Skeletal muscle satellite cell (primary cell): ENCODE measurements around the gene CUL3.

Experiments
- H3K27me3 ChIP-seq: 2 replicates; pipeline ENCODE4 v1.7.0; 2013; ENCODE audit warnings: low read length; ENCODE audit not compliant: control insufficient read depth, insufficient read depth
- H3K36me3 ChIP-seq: 2 replicates; pipeline ENCODE4 v1.7.0; 2013; ENCODE audit warnings: mild to moderate bottlenecking, control low read depth, low read length; ENCODE audit not compliant: insufficient read depth
- H3K4me1 ChIP-seq: 2 replicates; pipeline ENCODE4 v1.7.0; 2013; ENCODE audit warnings: low read length; ENCODE audit not compliant: control insufficient read depth, insufficient read depth
- H3K4me2 ChIP-seq: 2 replicates; pipeline ENCODE4 v1.7.0; 2013; ENCODE audit warnings: mild to moderate bottlenecking, low read length
- H3K4me3 ChIP-seq: 2 replicates; pipeline ENCODE4 v1.7.0; 2013; ENCODE audit warnings: low read length
- H3K9ac ChIP-seq: 2 replicates; pipeline ENCODE4 v1.7.0; 2013; ENCODE audit warnings: mild to moderate bottlenecking, low read depth, low read length, moderate library complexity
- H3K9me3 ChIP-seq: replicated peaks from 2 replicates; pipeline ENCODE4 v1.7.0; 2013; ENCODE audit warnings: mild to moderate bottlenecking, control low read depth, low read length

The CUL3 gene

GRCh38 chr2:224461391-224461790 lies 123.8 kb downstream of the CUL3 start:
- Histone ChIP-seq H3K4me2 (no peak overlapping the region), H3K27me3 (no peaks in the 10 kb centered on the region), H3K36me3 (no peaks in the 10 kb centered on the region), H3K9ac (no peak overlapping the region), H3K4me1 (no peaks in the 10 kb centered on the region), H3K4me3 (no peak overlapping the region), H3K9me3 (no peaks in the 10 kb centered on the region)

DNA sequence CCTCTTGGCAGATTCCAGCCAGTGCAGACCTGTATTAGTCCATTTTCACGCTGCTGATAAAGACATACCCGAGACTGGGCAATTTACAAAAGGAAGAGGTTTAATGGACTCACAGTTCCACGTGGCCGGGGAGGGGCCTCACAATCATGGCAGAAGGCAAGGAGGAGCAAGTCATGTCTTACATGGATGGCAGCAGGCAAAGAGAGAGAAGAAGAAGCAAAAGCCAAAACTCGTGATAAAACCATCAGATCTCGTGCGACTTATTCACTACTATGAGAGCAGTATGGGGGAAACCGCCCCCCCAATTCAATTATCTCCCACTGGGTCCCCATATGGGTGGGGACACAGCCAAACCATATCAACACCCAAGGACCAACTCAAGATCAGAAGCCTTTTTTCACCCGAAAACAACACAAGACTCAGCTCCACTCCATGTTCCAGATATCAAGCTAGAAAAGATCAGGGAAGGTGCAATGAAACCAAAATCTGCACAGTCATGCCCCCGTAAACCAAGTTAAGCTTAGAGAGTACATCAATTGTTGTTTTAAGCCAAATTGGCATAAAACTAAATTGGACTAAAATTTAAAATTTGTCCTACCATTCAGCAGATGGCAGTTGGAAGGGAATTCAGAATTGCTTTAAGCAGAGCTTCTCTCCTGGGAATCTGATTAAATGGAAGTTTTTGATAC lies 127.6 kb downstream of the CUL3 start:
- no peaks in the 10 kb centered on the region for H3K27me3 ChIP-seq
- no peak overlapping the region for H3K4me3 ChIP-seq
- H3K9ac ChIP-seq: no peak overlapping the region
- H3K4me2 ChIP-seq: no peak overlapping the region
- no peaks in the 10 kb centered on the region for H3K36me3 ChIP-seq
- H3K4me1 ChIP-seq: no peaks in the 10 kb centered on the region
- no peaks in the 10 kb centered on the region for H3K9me3 ChIP-seq

- Histone ChIP-seq H3K4me2 (no peak overlapping the region), H3K9me3 (no peaks in the 10 kb centered on the region), H3K4me1 (no peaks in the 10 kb centered on the region), H3K9ac (no peak overlapping the region), H3K36me3 (no peaks in the 10 kb centered on the region), H3K4me3 (no peak overlapping the region), H3K27me3 (no peaks in the 10 kb centered on the region)
Observed at GRCh38 chr2:224453892-224454291, 131.3 kb downstream of the CUL3 start.

- H3K9ac ChIP-seq: no peak overlapping the region
- no peak overlapping the region for H3K4me3 ChIP-seq
- no peaks in the 10 kb centered on the region for H3K36me3 ChIP-seq
- H3K4me2 ChIP-seq: no peak overlapping the region
- H3K9me3 ChIP-seq: no peaks in the 10 kb centered on the region
- H3K4me1 ChIP-seq: no peaks in the 10 kb centered on the region
- H3K27me3 ChIP-seq: no peaks in the 10 kb centered on the region
Observed at GRCh38 chr2:224449212-224450147, 135.7 kb downstream of the CUL3 start.

DNA sequence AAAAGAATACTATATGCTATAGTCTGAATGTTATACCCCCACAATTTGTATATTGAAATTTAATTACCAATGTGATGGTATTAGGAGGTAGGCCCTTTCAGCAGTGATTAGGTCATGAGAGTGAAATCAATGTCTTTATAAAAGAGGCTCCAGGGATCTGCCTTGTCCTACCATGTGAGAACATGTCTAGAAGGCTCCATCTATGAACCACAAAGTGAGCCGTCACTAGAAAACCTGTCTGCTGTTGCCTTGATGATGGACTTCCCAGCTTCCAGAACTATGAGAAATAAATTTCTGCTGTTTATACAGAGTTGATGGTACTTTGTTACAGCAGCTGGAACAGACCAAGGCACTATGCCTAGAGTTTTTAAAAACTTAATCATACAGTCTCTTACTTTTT lies 136.9 kb downstream of the CUL3 start:
- Histone ChIP-seq H3K4me1 (no peaks in the 10 kb centered on the region), H3K36me3 (no peaks in the 10 kb centered on the region), H3K9me3 (no peaks in the 10 kb centered on the region), H3K27me3 (no peaks in the 10 kb centered on the region), H3K9ac (no peak overlapping the region), H3K4me3 (no peak overlapping the region), H3K4me2 (no peak overlapping the region)

DNA sequence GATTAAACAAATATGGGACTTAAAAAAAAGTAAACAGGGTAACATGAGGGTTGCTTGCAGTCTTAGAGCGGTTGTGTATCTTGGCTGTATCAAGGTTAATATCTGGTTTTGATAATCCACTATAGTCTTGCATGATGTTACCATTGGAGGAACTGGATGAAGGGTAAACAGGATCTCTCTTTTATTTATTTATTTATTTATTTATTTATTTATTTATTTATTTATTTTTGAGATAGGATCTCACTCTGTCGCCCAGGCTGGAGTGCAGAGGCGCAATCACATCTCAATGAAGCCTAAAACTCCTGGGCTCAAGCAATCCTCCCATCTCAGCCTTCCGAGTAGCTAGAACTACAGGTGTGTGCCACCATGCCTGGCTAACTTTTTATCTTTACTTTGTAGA lies 140.4 kb downstream of the CUL3 start:
- no peaks in the 10 kb centered on the region for H3K9me3 ChIP-seq
- no peaks in the 10 kb centered on the region for H3K36me3 ChIP-seq
- H3K4me3 ChIP-seq: no peak overlapping the region
- no peak overlapping the region for H3K4me2 ChIP-seq
- H3K4me1 ChIP-seq: no peaks in the 10 kb centered on the region
- H3K27me3 ChIP-seq: peaks cover 3% of the 10 kb centered on the region
- H3K9ac ChIP-seq: no peak overlapping the region

DNA sequence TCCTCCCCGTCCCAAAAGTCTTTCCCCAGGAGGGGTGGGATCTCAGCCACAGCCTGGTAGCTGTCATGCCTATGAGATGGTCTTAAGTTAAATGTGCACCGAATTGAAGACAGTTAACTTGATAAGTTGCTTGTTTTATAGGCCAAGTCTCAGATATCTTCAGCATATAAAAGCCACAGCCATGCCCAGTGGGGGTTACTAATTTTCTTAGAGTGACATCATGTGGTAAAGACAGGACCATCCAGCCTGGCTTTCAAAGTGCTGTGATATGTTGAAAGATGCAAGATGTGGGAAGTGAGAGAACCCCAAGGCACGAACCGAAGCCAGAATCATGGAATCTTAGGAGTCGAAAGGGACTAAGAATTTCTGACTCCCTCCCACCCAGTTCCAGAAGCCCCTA lies 141.1 kb downstream of the CUL3 start:
- Histone ChIP-seq H3K4me3 (no peak overlapping the region), H3K9me3 (no peaks in the 10 kb centered on the region), H3K9ac (no peak overlapping the region), H3K36me3 (no peaks in the 10 kb centered on the region), H3K27me3 (peaks cover 3% of the 10 kb centered on the region), H3K4me2 (no peak overlapping the region), H3K4me1 (no peaks in the 10 kb centered on the region)

GRCh38 chr2:224442071-224442967 lies 142.8 kb downstream of the CUL3 start:
- H3K4me2 ChIP-seq: peak overlapping the region; percentile 95
- no peaks in the 10 kb centered on the region for H3K9me3 ChIP-seq
- peaks cover 12% of the 10 kb centered on the region for H3K27me3 ChIP-seq
- no peaks in the 10 kb centered on the region for H3K36me3 ChIP-seq
- H3K4me3 ChIP-seq: peak overlapping the region; percentile 76
- peak overlapping the region; percentile 78 for H3K9ac ChIP-seq
- no peaks in the 10 kb centered on the region for H3K4me1 ChIP-seq

DNA sequence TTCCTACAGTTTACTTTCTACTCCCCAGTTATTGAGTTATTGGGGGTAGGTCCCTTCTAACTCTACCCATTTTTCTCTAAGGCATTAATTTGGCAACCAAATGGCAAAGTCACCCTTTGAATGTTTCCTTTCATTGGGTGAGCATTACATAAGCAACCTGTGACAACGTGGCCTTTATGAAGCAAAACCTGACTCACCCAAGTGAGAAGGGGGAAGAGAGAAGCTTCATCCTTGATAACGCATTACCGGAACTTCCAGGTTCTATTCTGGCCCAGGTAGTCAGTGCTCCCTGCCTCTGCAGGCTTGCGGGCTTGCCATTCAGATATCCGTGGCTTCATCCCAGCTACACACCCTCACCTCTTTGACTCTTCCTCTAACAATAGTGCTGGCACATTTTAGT lies 144.2 kb downstream of the CUL3 start:
- H3K4me1 ChIP-seq: no peaks in the 10 kb centered on the region
- H3K4me2 ChIP-seq: no peak overlapping the region
- H3K9me3 ChIP-seq: no peaks in the 10 kb centered on the region
- no peak overlapping the region for H3K4me3 ChIP-seq
- H3K27me3 ChIP-seq: peaks cover 21% of the 10 kb centered on the region
- H3K9ac ChIP-seq: no peak overlapping the region
- no peaks in the 10 kb centered on the region for H3K36me3 ChIP-seq

DNA sequence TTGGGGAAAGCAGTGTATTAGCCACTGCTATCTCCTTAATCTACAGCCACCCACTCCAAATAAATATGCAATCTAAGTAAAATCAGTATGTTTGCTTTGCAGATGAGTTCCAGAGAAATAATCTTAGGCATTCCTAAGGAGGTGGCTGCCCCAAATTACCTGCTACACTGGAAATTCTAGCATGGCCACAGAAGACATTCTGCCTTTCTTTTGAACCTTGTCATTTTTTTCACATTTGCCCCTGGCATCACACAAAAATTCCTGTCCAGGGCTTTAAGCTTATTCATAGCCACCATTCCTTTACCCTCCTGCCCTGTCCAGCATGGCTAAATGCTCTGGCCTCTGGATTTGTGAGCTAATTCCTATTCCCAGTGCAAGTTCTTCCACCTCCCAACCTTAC lies 146.4 kb downstream of the CUL3 start:
- no peak overlapping the region for H3K9ac ChIP-seq
- H3K4me1 ChIP-seq: no peaks in the 10 kb centered on the region
- no peak overlapping the region for H3K4me2 ChIP-seq
- no peaks in the 10 kb centered on the region for H3K36me3 ChIP-seq
- no peaks in the 10 kb centered on the region for H3K9me3 ChIP-seq
- peaks cover 23% of the 10 kb centered on the region for H3K27me3 ChIP-seq
- no peak overlapping the region for H3K4me3 ChIP-seq

DNA sequence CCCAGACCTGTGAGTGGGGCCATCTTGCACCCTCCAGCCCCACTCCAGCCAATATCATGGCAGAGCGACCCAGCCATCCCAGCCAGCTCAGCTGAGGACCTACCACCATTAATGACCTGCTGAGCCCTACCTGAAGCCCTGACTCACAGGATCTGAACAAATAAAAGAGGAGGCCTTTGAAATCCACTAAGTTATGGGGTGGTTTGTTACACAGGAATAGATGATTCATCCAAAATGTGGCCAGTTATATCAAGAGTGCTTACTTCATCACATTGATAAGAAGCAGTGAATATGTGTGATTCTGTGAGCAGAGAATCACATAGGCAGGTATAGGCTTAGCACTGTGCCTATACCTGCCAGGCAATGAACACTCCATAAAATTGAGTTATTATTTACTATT lies 148.5 kb downstream of the CUL3 start:
- Histone ChIP-seq H3K4me1 (no peaks in the 10 kb centered on the region), H3K27me3 (peaks cover 23% of the 10 kb centered on the region)

More for the DNA sequence above, 148.5 kb downstream of the CUL3 start:
- H3K4me2 ChIP-seq: no peak overlapping the region
- no peak overlapping the region for H3K9ac ChIP-seq
- no peak overlapping the region for H3K4me3 ChIP-seq
- H3K9me3 ChIP-seq: no peaks in the 10 kb centered on the region
- H3K36me3 ChIP-seq: no peaks in the 10 kb centered on the region
